GM12878 (cell line): ENCODE results near the gene RAB22A. TPM values are rescaled to one million over a fixed set of nuclear protein-coding genes. Genes with fewer than 3 reads are reported as not detected.
"Not testable (repeated sequence)": the region's sequence is repeated elsewhere in the genome, so short reads cannot be mapped to it uniquely, and the experiment has no call there.

Experiments used
- ATAC-seq: fragments of 200-7000 bp; cut with Tn5 transposase; 3 replicates; pipeline ENCODE4 v1.9.1; 2020; ENCODE audit warnings: mild to moderate bottlenecking, moderate library complexity
- BruUV-seq: library from RNA; stranded (reverse); fragments of 400-500 nt; replicated peaks from 2 replicates; lab custom pipeline; 2021; lab: Mats Ljungman, UMichigan
- CTCF ChIA-PET: fragments of 300-600 bp; sonication (Branson Sonifier 250); formaldehyde crosslinking; extraction: SDS; loops from one replicate; lab custom pipeline; 2021; ENCODE audit warnings: inconsistent platforms; lab: Yijun Ruan, JAX
- POLR2A ChIA-PET: fragments of 350-600 bp; formaldehyde crosslinking; extraction: SDS; loops from one replicate; lab custom pipeline; 2021; ENCODE audit warnings: inconsistent platforms; lab: Charles Lee
- RAD21 ChIA-PET: fragments of 300-600 bp; sonication (Branson Sonifier 250); formaldehyde crosslinking; loops from one replicate; lab custom pipeline; 2023; ENCODE audit warnings: antibody characterized with exemption; ENCODE audit not compliant: unreplicated experiment; lab: Charles Lee
- SMC1A ChIA-PET: fragments of 300-600 bp; sonication (Branson Sonifier 250); formaldehyde crosslinking; loops from one replicate; lab custom pipeline; 2023; ENCODE audit not compliant: unreplicated experiment, uncharacterized antibody; lab: Charles Lee
- DNase-seq: peaks from one replicate; pipeline ENCODE4 v3.0.0-alpha.2; 2011; ENCODE audit warnings: low read depth, low spot score
- FAIRE-seq: peaks from 3 replicates; lab custom pipeline; 2011; peaks lifted over from hg19 to GRCh38; lab: Jason Lieb, UNC
- H2AFZ ChIP-seq: 2 replicates; pipeline ENCODE4 v1.6.0; 2011; ENCODE audit warnings: low read depth, low read length, control low read depth; ENCODE audit not compliant: control insufficient read depth
- H3K27ac ChIP-seq: 2 replicates; pipeline ENCODE4 v1.5.1; 2011; ENCODE audit warnings: control low read depth; ENCODE audit not compliant: control insufficient read depth, insufficient read depth
- H3K27me3 ChIP-seq, 2 experiments: replicated peaks in 1 of 2; 2 replicates each; pipeline versions ENCODE4 v1.6.0 to v1.6.1; 2011; ENCODE audit warnings: low read length in 1 of 2; ENCODE audit not compliant: control insufficient read depth in 2 of 2, insufficient read depth in 2 of 2
- H3K36me3 ChIP-seq, 2 experiments: 2 replicates each; pipeline ENCODE4 v1.5.1; 2011; ENCODE audit warnings: low read length in 1 of 2; ENCODE audit not compliant: control insufficient read depth in 2 of 2, insufficient read depth in 2 of 2
- H3K4me1 ChIP-seq: 2 replicates; pipeline ENCODE4 v1.6.1; 2011; ENCODE audit warnings: mild to moderate bottlenecking, low read length, moderate library complexity, mixed read lengths; ENCODE audit not compliant: control insufficient read depth, insufficient read depth
- H3K4me2 ChIP-seq: 2 replicates; pipeline ENCODE4 v1.6.0; 2011; ENCODE audit warnings: control low read depth; ENCODE audit not compliant: control insufficient read depth, insufficient read depth
- H3K4me3 ChIP-seq: fragments of 200-600 bp; sonication (generic); 2 replicates; pipeline ENCODE4 v1.5.1; 2016
- H3K79me2 ChIP-seq: 2 replicates; pipeline ENCODE4 v1.6.0; 2011; ENCODE audit warnings: low read length; ENCODE audit not compliant: control insufficient read depth, insufficient read depth
- H3K9ac ChIP-seq: 2 replicates; pipeline ENCODE4 v1.8.0; 2011; ENCODE audit warnings: low read length, control low read depth, mixed read lengths; ENCODE audit not compliant: control insufficient read depth, insufficient read depth
- H3K9me3 ChIP-seq: replicated peaks from 3 replicates; pipeline ENCODE4 v1.5.1; 2011; ENCODE audit warnings: mild to moderate bottlenecking, low read length; ENCODE audit not compliant: control insufficient read depth, insufficient read depth
- H4K20me1 ChIP-seq: 2 replicates; pipeline ENCODE4 v1.6.0; 2011; ENCODE audit not compliant: control insufficient read depth, insufficient read depth
- NRF1 ChIP-seq: conservative IDR thresholded peaks from 2 replicates; pipeline ENCODE4 v1.6.1; 2011; ENCODE audit warnings: mild to moderate bottlenecking, low read depth, low read length, improper control_type of control experiment
- SPI1 ChIP-seq: IDR thresholded peaks from 2 replicates; pipeline ENCODE4 v1.6.1; 2011; ENCODE audit warnings: low read depth, mild to moderate bottlenecking, low read length, moderate library complexity, borderline replicate concordance; ENCODE audit not compliant: insufficient read depth
- WGBS: methylation state at CpG from one replicate; pipeline ENCODE4 v1.1.6; 2016; ENCODE audit warnings: low lambda C conversion rate; ENCODE audit not compliant: insufficient replicate concordance, insufficient coverage; ENCODE audit errors: missing lambda C conversion rate; 5-methylcytosine and 5-hydroxymethylcytosine counted together
- in situ Hi-C: fragments of 300-500 bp; cut with MboI; formaldehyde crosslinking; loops from 9 replicates; pipeline ENCODE4 v1.14.3; 2018; ENCODE audit warnings: mixed read lengths
- intact Hi-C: fragments of 100-400 bp; cut with micrococcal nuclease; formaldehyde crosslinking; loops from one replicate; pipeline ENCODE4 v1.14.2; 2022; ENCODE audit not compliant: unreplicated experiment
- polyA plus RNA-seq, 11 experiments: library from polyadenylated mRNA; depleted of rRNA in 4 of 11; unstranded in 6 of 11; stranded (reverse) in 5 of 11; fragments of >200 nt; fragmentation: Nextera tagmentation in 4 of 11; fragmentation: Illumina TruSeq in 1 of 11; extraction: Ambion mirVana in 4 of 11; extraction: Trizol in 1 of 11; gene quantifications; 1 replicate in 1 of 11; 2 replicates in 10 of 11; pipeline versions ENCODE4 v1.2.1 to v1.2.3, GENCODE V29; 2011 to 2016; ENCODE audit warnings: inconsistent platforms in 2 of 11, missing spikeins in 2 of 11, low read depth in 1 of 11
- total RNA-seq, 4 experiments: library from RNA; depleted of rRNA in 3 of 4; stranded (reverse); fragments of >200 nt in 3 of 4; fragmentation: Illumina TruSeq in 1 of 4; extraction: Trizol in 1 of 4; gene quantifications; 2 replicates each; pipeline versions ENCODE4 v1.2.1 to v1.2.3, GENCODE V29; 2013 to 2021

The RAB22A gene
- total and polyA plus RNA-seq, 10 of the 15 experiments (the other 5 are each of a cell fraction or from before 2014, with no cell fraction given), result 2.7 to 12.0 (median 10.0) TPM

GRCh38 chr20:58408603-58409246, 99.2 kb downstream of the RAB22A start:
- no TSS peak for BruUV-seq
- RAD21 ChIA-PET, result interaction anchor here (0.6 to 1.9 kb wide), 2 partner anchors 20 to 84 kb away, joined by 3 to 9 read pairs; partner anchors contain the start of gene VAPB
- Histone ChIP-seq H2AFZ (no peak overlapping the region), H4K20me1 (no peaks in the 10 kb centered on the region; the same call in 1 of the 2 replicates), H3K27me3 (no peaks in the 10 kb centered on the region)
- ATAC-seq (peak; percentile 80), FAIRE-seq (no peak)
- intact Hi-C loops, result no loop called here
- WGBS, result 0% methylated on average over 3 of the region's 3 CpGs
- TF ChIP-seq NRF1 (no peak), SPI1 (peak; percentile 26; the same call in 1 of the 2 replicates)
- TF ChIP-seq, all 136 proteins: peak for 1
- ChIA-PET POLR2A (interaction anchor here (1.1 kb wide), 1 partner anchor 20 kb away, joined by 3 read pairs; no protein-coding TSS in a partner anchor), SMC1A (interaction anchor here (0.9 to 2.1 kb wide), 11 partner anchors 10 to 112 kb away, joined by 3 to 8 read pairs (median 4); no protein-coding TSS in a partner anchor), CTCF (interaction anchor here (0.8 to 0.9 kb wide), 4 partner anchors 8 to 174 kb away, joined by 3 to 6 read pairs (median 4); no protein-coding TSS in a partner anchor)
- Histone ChIP-seq H3K4me3 (peak overlapping the region; percentile 30; the same call in 1 of the 2 replicates), H3K36me3 (no peaks in the 10 kb centered on the region; a peak in 2 of 4 replicates), H3K79me2 (peaks cover 86% of the 10 kb centered on the region), H3K4me1 (peaks cover 32% of the 10 kb centered on the region), H3K4me2 (peak overlapping the region; percentile 82), H3K9ac (no peak overlapping the region), H3K27ac (peak overlapping the region; percentile 28; the same call in 1 of the 2 replicates), H3K9me3 (no peaks in the 10 kb centered on the region)
- in situ Hi-C loops, result no loop called here
- no peak for DNase-seq

- POLR2A ChIA-PET, intact Hi-C loops, SMC1A ChIA-PET, H3K4me2 ChIP-seq, H4K20me1 ChIP-seq, H3K27ac ChIP-seq, in situ Hi-C loops, BruUV-seq, H2AFZ ChIP-seq, H3K9me3 ChIP-seq, H3K4me1 ChIP-seq, CTCF ChIA-PET, RAD21 ChIA-PET, FAIRE-seq, DNase-seq, ATAC-seq, H3K4me3 ChIP-seq, H3K9ac ChIP-seq, H3K27me3 ChIP-seq: not testable (repeated sequence)
- Histone ChIP-seq H3K36me3 (peaks cover 0 to 13% of the 10 kb centered on the region in 2 experiments; a peak in 2 of 4 replicates), H3K79me2 (peaks cover 59% of the 10 kb centered on the region)
- WGBS, result no CpG with 5 or more reads among the region's 35 CpGs
Observed at GRCh38 chr20:58414216-58414615, 104.7 kb downstream of the RAB22A start.

DNA sequence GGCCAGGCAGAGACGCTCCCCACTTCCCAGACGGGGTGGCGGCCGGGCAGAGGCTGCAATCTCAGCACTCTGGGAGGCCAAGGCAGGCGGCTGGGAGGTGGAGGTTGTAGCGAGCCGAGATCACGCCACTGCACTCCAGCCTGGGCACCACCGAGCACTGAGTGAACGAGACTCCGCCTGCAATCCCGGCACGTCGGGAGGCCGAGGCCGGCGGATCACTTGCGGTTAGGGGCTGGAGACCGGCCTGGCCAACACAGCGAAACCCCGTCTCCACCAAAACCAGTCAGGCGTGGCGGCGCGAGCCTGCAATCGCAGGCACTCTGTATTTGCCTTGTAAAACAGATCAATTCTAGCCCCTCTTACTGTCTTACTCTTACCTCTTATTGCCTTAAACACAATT, 105.3 kb downstream of the RAB22A start:
- H2AFZ ChIP-seq, intact Hi-C loops, RAD21 ChIA-PET, H3K4me2 ChIP-seq, ATAC-seq, H3K9me3 ChIP-seq, CTCF ChIA-PET, POLR2A ChIA-PET, H4K20me1 ChIP-seq, H3K4me1 ChIP-seq, in situ Hi-C loops, SMC1A ChIA-PET, DNase-seq, BruUV-seq, H3K4me3 ChIP-seq, H3K9ac ChIP-seq, H3K27ac ChIP-seq, H3K27me3 ChIP-seq, FAIRE-seq: not testable (repeated sequence)
- H3K79me2 ChIP-seq, result peaks cover 54% of the 10 kb centered on the region
- 88% methylated on average over 13 of the region's 26 CpGs for WGBS
- peaks cover 0 to 18% of the 10 kb centered on the region in 2 experiments; a peak in 3 of 4 replicates for H3K36me3 ChIP-seq
